Duodenal mucosa (tissue), 2 donors: ENCODE measurements around the gene BEND7.

Source experiments
- H3K27ac ChIP-seq: one replicate; pipeline ENCODE4 v1.7.0; 2013; ENCODE audit warnings: low read depth, low read length
- H3K27me3 ChIP-seq, 2 donors: one replicate each; pipeline ENCODE4 v1.7.0; 2013; ENCODE audit warnings: low read length in 2 of 2, control low read depth in 1 of 2; ENCODE audit not compliant: insufficient read depth in 2 of 2, control insufficient read depth in 1 of 2
- H3K36me3 ChIP-seq, 2 donors: one replicate each; pipeline ENCODE4 v1.7.0; 2013; ENCODE audit warnings: low read length in 2 of 2, control low read depth in 1 of 2; ENCODE audit not compliant: insufficient read depth in 2 of 2, control insufficient read depth in 1 of 2
- H3K4me1 ChIP-seq, 2 donors: one replicate each; pipeline ENCODE4 v1.7.0; 2013; ENCODE audit warnings: low read length in 2 of 2, control low read depth in 1 of 2; ENCODE audit not compliant: insufficient read depth in 2 of 2, control insufficient read depth in 1 of 2
- H3K4me3 ChIP-seq, 2 donors: one replicate each; pipeline ENCODE4 v1.7.0; 2013; ENCODE audit warnings: low read length in 2 of 2, low read depth in 1 of 2
- H3K9ac ChIP-seq, 2 donors: one replicate each; pipeline ENCODE4 v1.7.0; 2013; ENCODE audit warnings: low read length in 2 of 2, low read depth in 1 of 2
- H3K9me3 ChIP-seq, 2 donors: one replicate each; pipeline ENCODE4 v1.7.0; 2013; ENCODE audit warnings: low read length in 2 of 2, control low read depth in 1 of 2; ENCODE audit not compliant: control insufficient read depth in 1 of 2

BEND7 gene

GRCh38 chr10:13457958-13458686 lies 70.7 kb downstream of the BEND7 start:
- H3K36me3 ChIP-seq = no peaks in the 10 kb centered on the region
- H3K4me1 ChIP-seq = no peaks in the 10 kb centered on the region
- no peak overlapping the region for H3K9ac ChIP-seq
- no peak overlapping the region for H3K4me3 ChIP-seq
- no peak overlapping the region for H3K27ac ChIP-seq
- no peaks in the 10 kb centered on the region for H3K9me3 ChIP-seq
- no peaks in the 10 kb centered on the region for H3K27me3 ChIP-seq

- Histone ChIP-seq H3K9me3 (no peaks in the 10 kb centered on the region), H3K27ac (no peak overlapping the region), H3K9ac (no peak overlapping the region), H3K27me3 (no peaks in the 10 kb centered on the region), H3K4me3 (no peak overlapping the region), H3K4me1 (no peaks in the 10 kb centered on the region), H3K36me3 (no peaks in the 10 kb centered on the region)
Observed at GRCh38 chr10:13453896-13454295, 74.9 kb downstream of the BEND7 start.

- H3K27me3 ChIP-seq = no peaks in the 10 kb centered on the region
- no peaks in the 10 kb centered on the region for H3K4me1 ChIP-seq
- no peak overlapping the region for H3K4me3 ChIP-seq
- H3K36me3 ChIP-seq = peaks cover 7 to 21% of the 10 kb centered on the region in 2 donors
- H3K9me3 ChIP-seq = no peaks in the 10 kb centered on the region
- no peak overlapping the region for H3K9ac ChIP-seq
- H3K27ac ChIP-seq = no peak overlapping the region
Observed at GRCh38 chr10:13450069-13450468, 78.7 kb downstream of the BEND7 start.

- Histone ChIP-seq H3K27ac (no peak overlapping the region), H3K27me3 (no peaks in the 10 kb centered on the region), H3K9me3 (no peaks in the 10 kb centered on the region), H3K4me3 (no peak overlapping the region), H3K4me1 (no peaks in the 10 kb centered on the region), H3K9ac (no peak overlapping the region), H3K36me3 (peaks cover 7 to 21% of the 10 kb centered on the region in 2 donors)
Observed at GRCh38 chr10:13449296-13449695, 79.5 kb downstream of the BEND7 start.

GRCh38 chr10:13448216-13448615 lies 80.6 kb downstream of the BEND7 start:
- Histone ChIP-seq H3K27me3 (no peaks in the 10 kb centered on the region), H3K4me1 (no peaks in the 10 kb centered on the region), H3K27ac (no peak overlapping the region), H3K9ac (no peak overlapping the region), H3K4me3 (no peak overlapping the region), H3K9me3 (no peaks in the 10 kb centered on the region), H3K36me3 (peaks cover 7 to 21% of the 10 kb centered on the region in 2 donors)

- Histone ChIP-seq H3K4me3 (no peak overlapping the region), H3K9ac (no peak overlapping the region), H3K36me3 (peaks cover 7 to 21% of the 10 kb centered on the region in 2 donors), H3K4me1 (no peaks in the 10 kb centered on the region), H3K9me3 (no peaks in the 10 kb centered on the region), H3K27me3 (no peaks in the 10 kb centered on the region), H3K27ac (no peak overlapping the region)
Observed at GRCh38 chr10:13445656-13446400, 83.0 kb downstream of the BEND7 start.

GRCh38 chr10:13441476-13441875 lies 87.3 kb downstream of the BEND7 start:
- Histone ChIP-seq H3K27ac (no peak overlapping the region), H3K36me3 (peaks cover 2 to 8% of the 10 kb centered on the region in 2 donors), H3K9ac (no peak overlapping the region), H3K4me3 (no peak overlapping the region), H3K4me1 (peaks cover 9 to 10% of the 10 kb centered on the region in 2 donors), H3K9me3 (no peaks in the 10 kb centered on the region), H3K27me3 (peaks cover 17 to 18% of the 10 kb centered on the region in 2 donors)

- Histone ChIP-seq H3K36me3 (no peaks in the 10 kb centered on the region), H3K9me3 (no peaks in the 10 kb centered on the region), H3K27ac (no peak overlapping the region), H3K27me3 (peaks cover 17 to 18% of the 10 kb centered on the region in 2 donors), H3K4me3 (peak overlapping the region; percentile 62 to 67), H3K9ac (no peak overlapping the region), H3K4me1 (peaks cover 9 to 10% of the 10 kb centered on the region in 2 donors)
Observed at GRCh38 chr10:13440185-13441061, 88.4 kb downstream of the BEND7 start.

- H3K9me3 ChIP-seq = no peaks in the 10 kb centered on the region
- H3K36me3 ChIP-seq = no peaks in the 10 kb centered on the region
- peaks cover 9 to 10% of the 10 kb centered on the region in 2 donors for H3K4me1 ChIP-seq
- H3K4me3 ChIP-seq = peak overlapping the region; percentile 62 to 67
- no peak overlapping the region for H3K27ac ChIP-seq
- H3K27me3 ChIP-seq = peaks cover 17 to 18% of the 10 kb centered on the region in 2 donors
- peak overlapping the region in 1 of 2 donors; percentile 39 for H3K9ac ChIP-seq
Observed at GRCh38 chr10:13439313-13440184, 89.3 kb downstream of the BEND7 start.
